T-helper 2 cell treated with Interferon-gamma antibody and Interleukin-4, amounts not matched to agents 5 μg/mL and 100 μg/mL, for 36 hours (primary cell): Measurements from ENCODE around the gene JAZF1.

Source experiments
- DNase-seq: peaks from one replicate; pipeline ENCODE4 v3.0.0; 2021; ENCODE audit warnings: low spot score
- H3K27ac Mint-ChIP-seq: one replicate; pipeline ENCODE4 v1.8.0; 2021; ENCODE audit warnings: mild to moderate bottlenecking, mixed read lengths
- H3K27me3 Mint-ChIP-seq: one replicate; pipeline ENCODE4 v1.8.0; 2021; ENCODE audit warnings: low read depth, mixed read lengths
- H3K36me3 Mint-ChIP-seq: one replicate; pipeline ENCODE4 v1.8.0; 2021; ENCODE audit warnings: low read depth, mixed read lengths
- H3K4me1 Mint-ChIP-seq: one replicate; pipeline ENCODE4 v1.8.0; 2021; ENCODE audit warnings: low read depth, mixed read lengths
- H3K4me3 Mint-ChIP-seq: one replicate; pipeline ENCODE4 v1.8.0; 2022; ENCODE audit warnings: mild to moderate bottlenecking, moderate library complexity, mixed read lengths
- H3K9me3 Mint-ChIP-seq: one replicate; pipeline ENCODE4 v1.8.0; 2021; ENCODE audit warnings: mixed read lengths

JAZF1 gene

GRCh38 chr7:28130277-28130676 is 50.3 kb downstream of the JAZF1 start:
- H3K36me3 Mint-ChIP-seq = no peaks in the 10 kb centered on the region
- H3K4me3 Mint-ChIP-seq = no peak overlapping the region
- H3K9me3 Mint-ChIP-seq = no peaks in the 10 kb centered on the region
- H3K27ac Mint-ChIP-seq = no peak overlapping the region
- no peaks in the 10 kb centered on the region for H3K4me1 Mint-ChIP-seq
- H3K27me3 Mint-ChIP-seq = peaks cover 3% of the 10 kb centered on the region
- DNase-seq = no peak

GRCh38 chr7:28128608-28129007 is 52.0 kb downstream of the JAZF1 start:
- Mint-ChIP-seq H3K9me3 (no peaks in the 10 kb centered on the region), H3K27ac (no peak overlapping the region), H3K4me1 (peaks cover 2% of the 10 kb centered on the region), H3K36me3 (no peaks in the 10 kb centered on the region), H3K27me3 (peaks cover 3% of the 10 kb centered on the region), H3K4me3 (no peak overlapping the region)
- no peak for DNase-seq

- Mint-ChIP-seq H3K9me3 (no peaks in the 10 kb centered on the region), H3K4me1 (peaks cover 2% of the 10 kb centered on the region), H3K27ac (no peak overlapping the region), H3K36me3 (no peaks in the 10 kb centered on the region), H3K4me3 (no peak overlapping the region), H3K27me3 (no peaks in the 10 kb centered on the region)
- no peak for DNase-seq
These were observed 54.1 kb downstream of the JAZF1 start for GRCh38 chr7:28126410-28127041.

GRCh38 chr7:28125431-28126409 is 54.9 kb downstream of the JAZF1 start:
- Mint-ChIP-seq H3K9me3 (no peaks in the 10 kb centered on the region), H3K27me3 (no peaks in the 10 kb centered on the region), H3K36me3 (no peaks in the 10 kb centered on the region), H3K4me1 (peaks cover 2% of the 10 kb centered on the region), H3K4me3 (no peak overlapping the region), H3K27ac (no peak overlapping the region)
- no peak for DNase-seq

GRCh38 chr7:28124413-28124812 is 56.2 kb downstream of the JAZF1 start:
- Mint-ChIP-seq H3K4me3 (no peak overlapping the region), H3K4me1 (peaks cover 2% of the 10 kb centered on the region), H3K27ac (no peak overlapping the region), H3K36me3 (no peaks in the 10 kb centered on the region), H3K27me3 (peaks cover 6% of the 10 kb centered on the region), H3K9me3 (no peaks in the 10 kb centered on the region)
- DNase-seq = no peak

GRCh38 chr7:28123752-28124151 is 56.8 kb downstream of the JAZF1 start:
- peaks cover 8% of the 10 kb centered on the region for H3K27me3 Mint-ChIP-seq
- DNase-seq = no peak
- no peaks in the 10 kb centered on the region for H3K36me3 Mint-ChIP-seq
- H3K4me1 Mint-ChIP-seq = peaks cover 2% of the 10 kb centered on the region
- H3K4me3 Mint-ChIP-seq = no peak overlapping the region
- H3K27ac Mint-ChIP-seq = no peak overlapping the region
- H3K9me3 Mint-ChIP-seq = no peaks in the 10 kb centered on the region

- peaks cover 2% of the 10 kb centered on the region for H3K4me1 Mint-ChIP-seq
- no peaks in the 10 kb centered on the region for H3K36me3 Mint-ChIP-seq
- no peaks in the 10 kb centered on the region for H3K9me3 Mint-ChIP-seq
- H3K27ac Mint-ChIP-seq = no peak overlapping the region
- DNase-seq = no peak
- H3K27me3 Mint-ChIP-seq = peaks cover 8% of the 10 kb centered on the region
- no peak overlapping the region for H3K4me3 Mint-ChIP-seq
These were observed 59.1 kb downstream of the JAZF1 start for GRCh38 chr7:28121496-28121895.

- H3K4me1 Mint-ChIP-seq = no peaks in the 10 kb centered on the region
- no peak overlapping the region for H3K4me3 Mint-ChIP-seq
- no peak for DNase-seq
- peaks cover 8% of the 10 kb centered on the region for H3K27me3 Mint-ChIP-seq
- no peak overlapping the region for H3K27ac Mint-ChIP-seq
- H3K36me3 Mint-ChIP-seq = no peaks in the 10 kb centered on the region
- no peaks in the 10 kb centered on the region for H3K9me3 Mint-ChIP-seq
These were observed 64.6 kb downstream of the JAZF1 start for GRCh38 chr7:28116041-28116440.

GRCh38 chr7:28115261-28115660 is 65.3 kb downstream of the JAZF1 start:
- H3K4me1 Mint-ChIP-seq = no peaks in the 10 kb centered on the region
- H3K27me3 Mint-ChIP-seq = peaks cover 8% of the 10 kb centered on the region
- H3K4me3 Mint-ChIP-seq = no peak overlapping the region
- DNase-seq = no peak
- H3K27ac Mint-ChIP-seq = no peak overlapping the region
- no peaks in the 10 kb centered on the region for H3K9me3 Mint-ChIP-seq
- no peaks in the 10 kb centered on the region for H3K36me3 Mint-ChIP-seq

- DNase-seq = no peak
- H3K9me3 Mint-ChIP-seq = no peaks in the 10 kb centered on the region
- H3K4me3 Mint-ChIP-seq = no peak overlapping the region
- no peak overlapping the region for H3K27ac Mint-ChIP-seq
- H3K27me3 Mint-ChIP-seq = no peaks in the 10 kb centered on the region
- H3K4me1 Mint-ChIP-seq = no peaks in the 10 kb centered on the region
- H3K36me3 Mint-ChIP-seq = no peaks in the 10 kb centered on the region
These were observed 66.5 kb downstream of the JAZF1 start for GRCh38 chr7:28114056-28114455.

- no peaks in the 10 kb centered on the region for H3K36me3 Mint-ChIP-seq
- no peak overlapping the region for H3K27ac Mint-ChIP-seq
These were observed 67.6 kb downstream of the JAZF1 start for GRCh38 chr7:28112883-28113540.

GRCh38 chr7:28112467-28112866 is 68.1 kb downstream of the JAZF1 start:
- Mint-ChIP-seq H3K4me3 (no peak overlapping the region), H3K36me3 (no peaks in the 10 kb centered on the region), H3K4me1 (no peaks in the 10 kb centered on the region)

More at GRCh38 chr7:28112883-28113540, 67.6 kb downstream of the JAZF1 start:
- H3K4me3 Mint-ChIP-seq = no peak overlapping the region
- no peaks in the 10 kb centered on the region for H3K27me3 Mint-ChIP-seq
- H3K9me3 Mint-ChIP-seq = no peaks in the 10 kb centered on the region
- DNase-seq = no peak
- no peaks in the 10 kb centered on the region for H3K4me1 Mint-ChIP-seq

GRCh38 chr7:28112012-28112411 is 68.6 kb downstream of the JAZF1 start:
- Mint-ChIP-seq H3K36me3 (no peaks in the 10 kb centered on the region), H3K4me1 (no peaks in the 10 kb centered on the region), H3K27ac (no peak overlapping the region), H3K27me3 (no peaks in the 10 kb centered on the region), H3K4me3 (no peak overlapping the region), H3K9me3 (no peaks in the 10 kb centered on the region)
- DNase-seq = no peak

More at GRCh38 chr7:28112467-28112866, 68.1 kb downstream of the JAZF1 start:
- Mint-ChIP-seq H3K9me3 (no peaks in the 10 kb centered on the region), H3K27me3 (no peaks in the 10 kb centered on the region), H3K27ac (no peak overlapping the region)
- DNase-seq = no peak

GRCh38 chr7:28110427-28111012 is 70.1 kb downstream of the JAZF1 start:
- no peaks in the 10 kb centered on the region for H3K4me1 Mint-ChIP-seq
- no peaks in the 10 kb centered on the region for H3K36me3 Mint-ChIP-seq
- no peaks in the 10 kb centered on the region for H3K9me3 Mint-ChIP-seq
- no peak overlapping the region for H3K4me3 Mint-ChIP-seq
- H3K27me3 Mint-ChIP-seq = peaks cover 3% of the 10 kb centered on the region
- DNase-seq = no peak
- H3K27ac Mint-ChIP-seq = no peak overlapping the region
